Measurements from ENCODE around the gene ZNF280A.

- TF ChIP-seq POLR2A (IDR thresholded peaks at IDR 0.05; ENCODE audit: low read length) (no peak), GATA1 (IDR thresholded peaks at IDR 0.05; ENCODE audit: low read depth, low read length) (no peak)
These were observed 18.3 kb upstream of the ZNF280A start for GRCh38 chr22:22538226-22538989.

All from erythroblast (primary cell).